Measurements from ENCODE around the gene DAB2IP. TPM values are rescaled to one million over a fixed set of nuclear protein-coding genes. Genes with fewer than 3 reads are reported as not detected.

DAB2IP gene
- total RNA-seq, 4 donors from 2014 or later, result 55.2 to 76.0 (median 60.5) TPM

DNA sequence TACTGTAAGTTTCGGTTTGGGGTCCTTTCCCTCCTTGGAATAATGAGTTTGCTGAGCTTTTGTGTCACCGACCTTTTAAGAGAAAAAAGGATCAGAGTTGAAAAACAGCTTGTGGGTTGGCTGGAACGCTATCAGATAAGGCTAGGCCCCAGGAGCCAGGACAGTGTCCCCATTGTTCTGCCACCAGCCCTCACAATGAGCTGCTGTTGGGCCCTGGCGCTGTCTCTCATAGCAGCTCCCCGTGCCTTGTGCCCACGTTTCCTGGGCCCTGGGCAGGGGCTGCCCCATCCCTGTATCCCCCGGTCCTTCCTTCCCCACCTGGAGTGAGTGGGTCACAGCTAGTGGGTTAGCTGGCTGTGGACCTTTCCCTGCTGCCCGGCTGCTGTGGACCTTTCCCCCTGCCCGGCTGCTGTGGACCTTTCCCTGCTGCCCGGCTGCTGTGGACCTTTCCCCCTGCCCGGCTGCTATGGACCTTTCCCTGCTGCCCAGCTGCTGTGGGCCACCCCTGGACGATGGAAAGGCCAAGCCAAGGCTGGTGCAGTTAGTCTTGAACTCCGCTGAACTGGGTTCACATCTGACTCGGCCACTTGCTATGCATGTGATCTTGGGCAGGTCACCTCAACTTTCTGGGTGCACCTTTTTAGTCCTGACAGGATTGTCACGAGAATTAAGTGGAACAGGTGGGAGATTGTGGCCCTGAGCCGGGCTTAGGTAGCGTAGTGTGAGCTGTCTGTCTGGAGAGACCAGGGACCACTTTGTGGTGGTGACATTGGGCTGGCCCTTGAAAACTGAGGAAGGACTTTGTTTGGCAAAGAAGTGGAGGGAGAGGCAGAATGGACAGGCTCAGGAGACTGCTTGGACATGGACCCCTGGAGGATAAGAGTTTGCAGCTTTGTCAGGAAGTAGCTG is 99.5 kb downstream of the DAB2IP start:
- no peak for DNase-seq
- Histone ChIP-seq H3K4me1 (peaks cover 0 to 60% (median 0%) of the 10 kb centered on the region in 4 donors), H3K27ac (peak overlapping the region in 3 of 4 donors; percentile 1 to 49 (median 7)), H3K36me3 (peaks cover 0 to 3% (median 0%) of the 10 kb centered on the region in 3 donors), H3K27me3 (no peaks in the 10 kb centered on the region), H3K9me3 (no peaks in the 10 kb centered on the region), H3K4me3 (no peak overlapping the region)
- TF ChIP-seq POLR2A (IDR thresholded peaks at IDR 0.05), result no peak
- TF ChIP-seq, protein P1, sequence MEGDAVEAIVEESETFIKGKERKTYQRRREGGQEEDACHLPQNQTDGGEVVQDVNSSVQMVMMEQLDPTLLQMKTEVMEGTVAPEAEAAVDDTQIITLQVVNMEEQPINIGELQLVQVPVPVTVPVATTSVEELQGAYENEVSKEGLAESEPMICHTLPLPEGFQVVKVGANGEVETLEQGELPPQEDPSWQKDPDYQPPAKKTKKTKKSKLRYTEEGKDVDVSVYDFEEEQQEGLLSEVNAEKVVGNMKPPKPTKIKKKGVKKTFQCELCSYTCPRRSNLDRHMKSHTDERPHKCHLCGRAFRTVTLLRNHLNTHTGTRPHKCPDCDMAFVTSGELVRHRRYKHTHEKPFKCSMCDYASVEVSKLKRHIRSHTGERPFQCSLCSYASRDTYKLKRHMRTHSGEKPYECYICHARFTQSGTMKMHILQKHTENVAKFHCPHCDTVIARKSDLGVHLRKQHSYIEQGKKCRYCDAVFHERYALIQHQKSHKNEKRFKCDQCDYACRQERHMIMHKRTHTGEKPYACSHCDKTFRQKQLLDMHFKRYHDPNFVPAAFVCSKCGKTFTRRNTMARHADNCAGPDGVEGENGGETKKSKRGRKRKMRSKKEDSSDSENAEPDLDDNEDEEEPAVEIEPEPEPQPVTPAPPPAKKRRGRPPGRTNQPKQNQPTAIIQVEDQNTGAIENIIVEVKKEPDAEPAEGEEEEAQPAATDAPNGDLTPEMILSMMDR (IDR thresholded peaks at IDR 0.05), result no peak

DNA sequence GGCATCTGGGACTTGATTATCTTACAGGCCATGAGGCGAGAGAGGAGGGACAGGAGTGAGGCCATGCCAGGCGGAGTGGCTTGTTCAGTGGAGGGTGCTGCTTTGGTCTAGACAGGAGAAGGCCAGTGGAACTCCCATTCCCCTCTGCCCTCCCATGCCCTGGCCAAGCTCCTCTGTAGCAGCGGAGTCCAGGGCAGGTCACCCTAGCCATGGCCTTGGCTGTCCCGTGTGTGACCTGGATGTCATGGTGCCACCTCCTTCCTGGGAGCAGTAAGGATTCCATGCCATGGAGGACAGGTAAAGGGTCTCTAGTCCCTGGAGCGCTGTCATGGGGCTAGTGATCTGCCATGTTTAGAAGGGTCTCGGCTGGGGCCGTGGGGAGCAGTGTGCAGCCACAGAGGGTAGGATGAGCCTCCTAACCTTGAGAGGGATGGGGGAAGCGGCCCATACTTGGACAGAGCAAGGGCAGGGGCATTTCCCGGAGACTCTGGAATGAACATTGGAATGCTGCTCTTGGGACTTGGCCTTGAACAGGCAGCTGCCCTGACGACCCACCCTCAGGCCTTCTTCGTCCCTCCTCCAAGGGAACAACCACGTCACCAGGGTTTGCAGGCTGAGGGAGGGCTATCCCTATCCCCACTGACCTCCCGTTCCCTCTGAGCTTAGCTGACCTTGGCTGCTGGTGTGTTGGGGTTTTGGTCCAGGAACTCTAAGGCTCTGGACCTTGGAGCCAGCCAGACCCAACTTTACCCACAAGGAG is 100.4 kb downstream of the DAB2IP start:
- peaks cover 0 to 59% (median 0%) of the 10 kb centered on the region in 4 donors for H3K4me1 ChIP-seq
- H3K36me3 ChIP-seq, result peaks cover 0 to 5% (median 0%) of the 10 kb centered on the region in 3 donors
- no peak for TF ChIP-seq POLR2A (IDR thresholded peaks at IDR 0.05)
- TF ChIP-seq, protein P1 (IDR thresholded peaks at IDR 0.05), result no peak
- H3K27me3 ChIP-seq, result no peaks in the 10 kb centered on the region
- no peak overlapping the region for H3K4me3 ChIP-seq
- DNase-seq, result no peak
- no peaks in the 10 kb centered on the region for H3K9me3 ChIP-seq
- H3K27ac ChIP-seq, result peak overlapping the region in 3 of 4 donors; percentile 5 to 49 (median 7)

DNA sequence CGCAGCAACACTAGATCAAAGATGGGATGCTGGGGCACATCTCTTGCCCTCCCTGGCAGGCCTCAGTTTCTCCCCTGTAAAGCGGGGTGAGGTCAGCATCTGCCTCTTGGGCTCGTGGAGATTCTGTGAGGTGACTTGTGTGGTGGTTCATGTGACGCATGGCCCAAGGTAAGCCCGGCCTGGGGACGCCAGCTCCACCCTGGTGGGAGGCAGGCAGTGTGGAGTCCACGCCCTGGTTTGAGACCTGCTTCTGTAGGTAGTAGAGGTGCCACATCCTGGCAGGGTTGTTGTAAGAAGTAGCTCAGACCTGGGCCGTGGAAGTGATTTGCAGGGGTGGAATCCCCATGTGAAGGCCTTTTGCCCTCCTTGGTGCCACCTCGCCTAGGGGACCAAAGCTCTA is 101.5 kb downstream of the DAB2IP start:
- Histone ChIP-seq H3K27ac (peak overlapping the region in 2 of 4 donors; percentile 5 to 9), H3K36me3 (peaks cover 0 to 14% (median 0%) of the 10 kb centered on the region in 3 donors)
- no peak for DNase-seq

DNA sequence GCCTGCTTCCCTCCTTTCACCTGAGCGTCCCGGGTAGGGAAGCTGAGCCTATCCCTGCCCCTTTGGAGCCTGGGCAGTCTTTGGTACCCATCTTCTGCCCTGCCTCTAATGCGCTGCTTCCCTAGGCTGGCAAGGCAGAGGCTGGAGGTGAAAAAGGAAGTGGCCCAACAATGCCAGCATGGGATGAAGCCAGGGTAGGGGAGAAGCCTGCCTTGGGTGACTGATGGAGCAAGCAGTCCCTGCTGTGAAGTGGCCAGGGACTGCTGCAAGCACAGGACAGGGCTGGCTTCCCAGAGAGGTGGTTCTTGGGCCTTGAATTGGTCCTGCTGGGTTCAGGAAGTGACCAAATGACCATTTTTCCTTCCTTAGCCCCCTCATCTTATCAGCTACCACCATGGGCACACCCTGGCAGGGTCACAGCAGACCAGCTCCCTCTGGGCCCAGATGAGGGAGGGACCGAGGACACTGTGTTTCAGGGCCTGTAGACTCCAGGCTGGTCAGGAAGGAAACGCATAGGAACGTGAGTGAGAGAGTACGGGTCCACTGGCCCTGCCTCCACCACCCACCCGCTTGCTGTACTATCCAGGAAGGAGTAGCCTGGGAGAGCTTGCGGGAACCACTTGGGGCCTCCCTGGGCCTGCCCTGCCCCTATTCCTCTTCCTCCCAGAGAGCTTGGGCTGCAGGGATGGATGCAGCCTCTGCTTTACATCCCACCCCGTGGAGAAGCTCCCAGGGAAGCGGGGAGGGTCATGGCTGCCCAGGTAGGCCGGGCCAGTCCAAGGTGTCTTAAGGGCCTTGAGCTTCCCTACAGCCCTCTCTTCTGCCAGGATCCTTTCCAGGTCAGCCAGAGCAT is 102.6 kb downstream of the DAB2IP start:
- peaks cover 0 to 48% (median 0%) of the 10 kb centered on the region in 4 donors for H3K4me1 ChIP-seq
- no peak overlapping the region for H3K4me3 ChIP-seq
- H3K27me3 ChIP-seq, result no peaks in the 10 kb centered on the region
- DNase-seq, result no peak
- H3K27ac ChIP-seq, result peak overlapping the region in 1 of 4 donors; percentile 9
- H3K36me3 ChIP-seq, result peaks cover 0 to 25% (median 0%) of the 10 kb centered on the region in 3 donors
- no peaks in the 10 kb centered on the region for H3K9me3 ChIP-seq
- TF ChIP-seq, protein P1 (IDR thresholded peaks at IDR 0.05), result no peak
- TF ChIP-seq POLR2A (IDR thresholded peaks at IDR 0.05), result no peak

More for the DNA sequence above, 101.5 kb downstream of the DAB2IP start:
- Histone ChIP-seq H3K4me1 (peaks cover 0 to 59% (median 0%) of the 10 kb centered on the region in 4 donors), H3K4me3 (no peak overlapping the region), H3K27me3 (no peaks in the 10 kb centered on the region), H3K9me3 (no peaks in the 10 kb centered on the region)
- no peak for TF ChIP-seq POLR2A (IDR thresholded peaks at IDR 0.05)
- TF ChIP-seq, protein P1 (IDR thresholded peaks at IDR 0.05), result no peak
